HepG2 (cell line): ENCODE results near the gene PLEKHG2. TPM values are rescaled to one million over a fixed set of nuclear protein-coding genes. Genes with fewer than 3 reads are reported as not detected.
A peak's percentile ranks its signal among the peaks of the same experiment; 100 is the strongest.

ENCODE experiments used
- CSRNP1 ChIP-seq: sonication (generic); formaldehyde crosslinking; IDR thresholded peaks from 2 replicates; pipeline ENCODE4 v1.8.1; 2023; ENCODE audit warnings: mild to moderate bottlenecking, missing genetic modification reagents
- GTF3A ChIP-seq: sonication (generic); formaldehyde crosslinking; conservative IDR thresholded peaks from 2 replicates; pipeline ENCODE4 v1.4.0; 2020; ENCODE audit warnings: mild to moderate bottlenecking, missing genetic modification reagents
- KDM2A ChIP-seq: sonication (generic); formaldehyde crosslinking; IDR thresholded peaks from 2 replicates; pipeline ENCODE4 v1.4.0; 2020; ENCODE audit warnings: low read depth, missing genetic modification reagents, borderline replicate concordance
- SAFB2 ChIP-seq: sonication (generic); formaldehyde crosslinking; IDR thresholded peaks from 2 replicates; pipeline ENCODE4 v1.5.1; 2020; ENCODE audit warnings: missing genetic modification reagents, low read depth, mild to moderate bottlenecking, borderline replicate concordance
- TAF15 ChIP-seq: fragments of 200-400 bp; formaldehyde crosslinking; IDR thresholded peaks from one replicate; pipeline ENCODE4 v1.6.1; 2018; ENCODE audit warnings: mild to moderate bottlenecking, low read depth, low read length; ENCODE audit not compliant: poor library complexity, severe bottlenecking
- TRAFD1 ChIP-seq: sonication (generic); formaldehyde crosslinking; IDR thresholded peaks from 2 replicates; pipeline ENCODE4 v1.5.1; 2020; ENCODE audit warnings: missing genetic modification reagents, mild to moderate bottlenecking, borderline replicate concordance
- ZBTB49 ChIP-seq: sonication (generic); formaldehyde crosslinking; IDR thresholded peaks from 2 replicates; pipeline ENCODE4 v1.4.0; 2020; ENCODE audit warnings: missing genetic modification reagents, borderline replicate concordance
- ZFP37 ChIP-seq: sonication (generic); formaldehyde crosslinking; IDR thresholded peaks from 2 replicates; pipeline ENCODE4 v1.4.0; 2020; ENCODE audit warnings: missing genetic modification reagents, borderline replicate concordance
- ZFP90 ChIP-seq: sonication (generic); formaldehyde crosslinking; IDR thresholded peaks from 2 replicates; pipeline ENCODE4 v1.8.0; 2022; ENCODE audit warnings: missing genetic modification reagents, mild to moderate bottlenecking, inconsistent platforms, borderline replicate concordance
- ZNF230 ChIP-seq: sonication (generic); formaldehyde crosslinking; IDR thresholded peaks from 2 replicates; pipeline ENCODE4 v1.4.0; 2020; ENCODE audit warnings: mild to moderate bottlenecking, missing genetic modification reagents
- ZNF260 ChIP-seq: sonication (generic); formaldehyde crosslinking; IDR thresholded peaks from 2 replicates; pipeline ENCODE4 v1.4.0; 2020; ENCODE audit warnings: missing genetic modification reagents, low read depth, mild to moderate bottlenecking, borderline replicate concordance
- ZNF468 ChIP-seq: sonication (generic); formaldehyde crosslinking; IDR thresholded peaks from 2 replicates; pipeline ENCODE4 v1.8.0; 2022; ENCODE audit warnings: mild to moderate bottlenecking, moderate library complexity, missing genetic modification reagents
- ZNF512B ChIP-seq: sonication (generic); formaldehyde crosslinking; IDR thresholded peaks from 2 replicates; pipeline ENCODE4 v1.5.1; 2020; ENCODE audit warnings: missing genetic modification reagents, mild to moderate bottlenecking, borderline replicate concordance
- ZNF709 ChIP-seq: sonication (generic); formaldehyde crosslinking; IDR thresholded peaks from 2 replicates; pipeline ENCODE4 v1.5.0; 2020; ENCODE audit warnings: mild to moderate bottlenecking, missing genetic modification reagents
- ZNF746 ChIP-seq: sonication (generic); formaldehyde crosslinking; IDR thresholded peaks from 2 replicates; pipeline ENCODE4 v1.8.0; 2022; ENCODE audit warnings: mild to moderate bottlenecking, missing genetic modification reagents
- ZSCAN25 ChIP-seq: sonication (generic); formaldehyde crosslinking; IDR thresholded peaks from 2 replicates; pipeline ENCODE4 v1.8.0; 2022; ENCODE audit warnings: mild to moderate bottlenecking, missing genetic modification reagents
- ZSCAN5A ChIP-seq: sonication (generic); formaldehyde crosslinking; IDR thresholded peaks from 2 replicates; pipeline ENCODE4 v1.8.0; 2022; ENCODE audit warnings: mild to moderate bottlenecking, missing genetic modification reagents, borderline replicate concordance
- polyA plus RNA-seq, 8 experiments: library from polyadenylated mRNA; depleted of rRNA in 3 of 8; stranded (reverse) in 7 of 8; unstranded in 1 of 8; fragments of >200 nt; fragmentation: Illumina TruSeq in 4 of 8; extraction: Trizol in 4 of 8; gene quantifications; 2 replicates each; pipeline versions ENCODE4 v1.2.1 to v1.2.3, GENCODE V29; 2011 to 2016; ENCODE audit warnings: low read depth in 4 of 8, missing spikeins in 1 of 8, mixed read lengths in 1 of 8; ENCODE audit not compliant: insufficient read depth in 1 of 8
- total RNA-seq, 5 experiments: library from RNA; depleted of rRNA; stranded (reverse); fragments of >200 nt; fragmentation: Illumina TruSeq; extraction: Trizol; gene quantifications; 2 replicates each; pipeline ENCODE4 v1.2.3, GENCODE V29; 2016; ENCODE audit warnings: low read depth in 1 of 5

The PLEKHG2 gene
- total and polyA plus RNA-seq, 2 of the 13 experiments (the other 11 are each of a cell fraction or from before 2014, with no cell fraction given) = 3.6 to 6.8 TPM

GRCh38 chr19:39410017-39410830, 2.2 kb upstream of the PLEKHG2 start (continued):
- 0 out of 2 replicates have a peak, but pooled peaks have one; percentile 42 for TF ChIP-seq ZFP37 (CRISPR knock-in tag)
- TF ChIP-seq ZNF512B = no peak
- no peak for TF ChIP-seq ZNF468 (CRISPR knock-in tag)
- TF ChIP-seq ZSCAN5A = peak; percentile 11; the same call in 1 of the 2 replicates
- no peak for TF ChIP-seq TRAFD1 (CRISPR knock-in tag)
- no peak for TF ChIP-seq ZNF746 (CRISPR knock-in tag)
- peak; percentile 65; the same call in 1 of the 2 replicates for TF ChIP-seq ZNF230 (CRISPR knock-in tag)
- no peak for TF ChIP-seq ZBTB49 (CRISPR knock-in tag)
- no peak for TF ChIP-seq ZNF709 (CRISPR knock-in tag)
- TF ChIP-seq SAFB2 (CRISPR knock-in tag) = no peak
- TF ChIP-seq ZNF260 (CRISPR knock-in tag) = no peak
- TF ChIP-seq GTF3A (CRISPR knock-in tag) = 0 out of 2 replicates have a peak, but pooled peaks have one; percentile 40
- TF ChIP-seq ZSCAN25 (CRISPR knock-in tag) = no peak; the same call in 1 of the 2 replicates
- TF ChIP-seq ZFP90 (CRISPR knock-in tag) = no peak
- no peak for TF ChIP-seq TAF15
- no peak for TF ChIP-seq CSRNP1 (CRISPR knock-in tag)
- TF ChIP-seq KDM2A (CRISPR knock-in tag) = 0 out of 2 replicates have a peak, but pooled peaks have one; percentile 8
